ENCODE results near the gene PEX6.
A peak's percentile ranks its signal among the peaks of the same experiment; 100 is the strongest.
"Not testable (repeated sequence)": the region's sequence is repeated elsewhere in the genome, so short reads cannot be mapped to it uniquely, and the experiment has no call there.

Gene PEX6

GRCh38 chr6:42941356-42941755 is 37.6 kb downstream of the PEX6 start:
- Mint-ChIP-seq H3K27ac (peak overlapping the region; percentile 3), H3K36me3 (ENCODE audit: low read depth) (peaks cover 39% of the 10 kb centered on the region)
- not testable (repeated sequence) for H3K4me3 Mint-ChIP-seq, ATAC-seq, H3K9me3 Mint-ChIP-seq, DNase-seq, H3K4me1 Mint-ChIP-seq, H3K27me3 Mint-ChIP-seq

GRCh38 chr6:42940493-42941045 is 38.4 kb downstream of the PEX6 start:
- Mint-ChIP-seq H3K27me3 (no peaks in the 10 kb centered on the region), H3K4me3 (no peak overlapping the region), H3K27ac (no peak overlapping the region), H3K36me3 (ENCODE audit: low read depth) (peaks cover 44% of the 10 kb centered on the region), H3K9me3 (no peaks in the 10 kb centered on the region), H3K4me1 (peaks cover 8% of the 10 kb centered on the region)
- no peak for DNase-seq
- ATAC-seq, result no peak

GRCh38 chr6:42939810-42940167 is 39.2 kb downstream of the PEX6 start:
- H3K4me1 Mint-ChIP-seq, result peaks cover 15% of the 10 kb centered on the region
- peaks cover 48% of the 10 kb centered on the region for H3K36me3 Mint-ChIP-seq (ENCODE audit: low read depth)
- DNase-seq (no peak), ATAC-seq (no peak)
- no peaks in the 10 kb centered on the region for H3K9me3 Mint-ChIP-seq
- no peak overlapping the region for H3K27ac Mint-ChIP-seq
- no peak overlapping the region for H3K4me3 Mint-ChIP-seq
- no peaks in the 10 kb centered on the region for H3K27me3 Mint-ChIP-seq

GRCh38 chr6:42938987-42939809 is 39.8 kb downstream of the PEX6 start:
- Mint-ChIP-seq H3K4me3 (no peak overlapping the region), H3K36me3 (ENCODE audit: low read depth) (peaks cover 44% of the 10 kb centered on the region), H3K27me3 (no peaks in the 10 kb centered on the region), H3K4me1 (peaks cover 20% of the 10 kb centered on the region), H3K9me3 (no peaks in the 10 kb centered on the region), H3K27ac (no peak overlapping the region)
- DNase-seq, result no peak
- no peak for ATAC-seq

GRCh38 chr6:42938428-42938796 is 40.6 kb downstream of the PEX6 start:
- ATAC-seq (no peak), DNase-seq (no peak)
- Mint-ChIP-seq H3K4me1 (peaks cover 27% of the 10 kb centered on the region), H3K4me3 (no peak overlapping the region), H3K27ac (peak overlapping the region; percentile 47), H3K27me3 (no peaks in the 10 kb centered on the region), H3K9me3 (no peaks in the 10 kb centered on the region), H3K36me3 (ENCODE audit: low read depth) (peaks cover 41% of the 10 kb centered on the region)

- H3K27ac Mint-ChIP-seq, result peak overlapping the region; percentile 47
Observed at GRCh38 chr6:42937548-42938427, 41.2 kb downstream of the PEX6 start.

GRCh38 chr6:42936398-42936797 is 42.6 kb downstream of the PEX6 start:
- Mint-ChIP-seq H3K4me1 (peaks cover 47% of the 10 kb centered on the region), H3K27ac (no peak overlapping the region), H3K36me3 (ENCODE audit: low read depth) (peaks cover 53% of the 10 kb centered on the region), H3K27me3 (no peaks in the 10 kb centered on the region), H3K9me3 (no peaks in the 10 kb centered on the region), H3K4me3 (no peak overlapping the region)
- no peak for ATAC-seq
- no peak for DNase-seq

More at GRCh38 chr6:42937548-42938427, 41.2 kb downstream of the PEX6 start:
- Mint-ChIP-seq H3K9me3 (no peaks in the 10 kb centered on the region), H3K27me3 (no peaks in the 10 kb centered on the region), H3K36me3 (ENCODE audit: low read depth) (peaks cover 45% of the 10 kb centered on the region), H3K4me1 (peaks cover 34% of the 10 kb centered on the region), H3K4me3 (no peak overlapping the region)
- DNase-seq (no peak), ATAC-seq (no peak)

GRCh38 chr6:42935322-42935721 is 43.7 kb downstream of the PEX6 start:
- no peak overlapping the region for H3K4me3 Mint-ChIP-seq
- peaks cover 54% of the 10 kb centered on the region for H3K36me3 Mint-ChIP-seq (ENCODE audit: low read depth)
- H3K27ac Mint-ChIP-seq, result peak overlapping the region; percentile 38
- no peaks in the 10 kb centered on the region for H3K9me3 Mint-ChIP-seq
- no peak for ATAC-seq
- DNase-seq, result no peak
- H3K4me1 Mint-ChIP-seq, result peaks cover 56% of the 10 kb centered on the region
- H3K27me3 Mint-ChIP-seq, result no peaks in the 10 kb centered on the region

GRCh38 chr6:42933205-42933604 is 45.8 kb downstream of the PEX6 start:
- Mint-ChIP-seq H3K36me3 (ENCODE audit: low read depth) (peaks cover 49% of the 10 kb centered on the region), H3K27ac (peak overlapping the region; percentile 56), H3K27me3 (no peaks in the 10 kb centered on the region), H3K4me3 (peak overlapping the region; percentile 77), H3K9me3 (no peaks in the 10 kb centered on the region), H3K4me1 (peaks cover 69% of the 10 kb centered on the region)
- DNase-seq, result no peak
- ATAC-seq, result no peak

GRCh38 chr6:42932412-42932811 is 46.6 kb downstream of the PEX6 start:
- Mint-ChIP-seq H3K4me1 (peaks cover 65% of the 10 kb centered on the region), H3K36me3 (ENCODE audit: low read depth) (peaks cover 44% of the 10 kb centered on the region), H3K27me3 (no peaks in the 10 kb centered on the region), H3K27ac (peak overlapping the region; percentile 56), H3K9me3 (no peaks in the 10 kb centered on the region), H3K4me3 (peak overlapping the region; percentile 77)
- DNase-seq (no peak), ATAC-seq (no peak)

GRCh38 chr6:42929821-42930360 is 49.1 kb downstream of the PEX6 start:
- Mint-ChIP-seq H3K36me3 (ENCODE audit: low read depth) (peaks cover 28% of the 10 kb centered on the region), H3K9me3 (no peaks in the 10 kb centered on the region), H3K4me3 (peak overlapping the region; percentile 99), H3K4me1 (peaks cover 58% of the 10 kb centered on the region), H3K27me3 (no peaks in the 10 kb centered on the region), H3K27ac (peak overlapping the region; percentile 99)
- DNase-seq (peak; percentile 70), ATAC-seq (peak; percentile 42)

- Mint-ChIP-seq H3K4me3 (peak within 1 kb of the TSS; percentile 99), H3K27ac (peak within 1 kb of the TSS; percentile 99), H3K36me3 (ENCODE audit: low read depth) (peaks cover 25% of the 10 kb centered on the region), H3K4me1 (peaks cover 52% of the 10 kb centered on the region), H3K27me3 (no peaks in the 10 kb centered on the region), H3K9me3 (no peaks in the 10 kb centered on the region)
- DNase-seq (peak; percentile 93), ATAC-seq (peak; percentile 88)
Observed at GRCh38 chr6:42928986-42929820, 49.8 kb downstream of the PEX6 start, which contains the start of gene CNPY3. Gene CNPY3 (plus strand): TSS chr6:42929480. CDS start chr6:42929571, 91 bp downstream.

- Mint-ChIP-seq H3K4me3 (no peak overlapping the region), H3K4me1 (peaks cover 16% of the 10 kb centered on the region), H3K27ac (no peak overlapping the region), H3K36me3 (ENCODE audit: low read depth) (peaks cover 3% of the 10 kb centered on the region), H3K9me3 (no peaks in the 10 kb centered on the region), H3K27me3 (no peaks in the 10 kb centered on the region)
- no peak for DNase-seq
- no peak for ATAC-seq
Observed at GRCh38 chr6:42925248-42925857, 53.6 kb downstream of the PEX6 start.

All from activated naive CD8-positive, alpha-beta T cell treated with anti-CD3 and anti-CD28 coated beads, Interleukin-2, amount 50 U/mL, for 24 hours (primary cell).